Activated T-cell treated with anti-CD3 and anti-CD28 coated beads, Interleukin-2, amount 50 U/mL, for 72 hours (primary cell): ENCODE data around the gene POU2F2. TPM values are rescaled to one million over a fixed set of nuclear protein-coding genes. Genes with fewer than 3 reads are reported as not detected.

Source experiments
- ATAC-seq, 2 donors: fragments of 150-1000 bp; cut with Tn5 transposase; replicated peaks in 1 of 2; 2 replicates each; pipeline ENCODE4 v1.10.0; 2021; ENCODE audit warnings: moderate library complexity in 2 of 2, mild to moderate bottlenecking in 1 of 2
- DNase-seq, 2 donors: peaks; one replicate each; pipeline ENCODE4 v3.0.0; 2021 to 2022; ENCODE audit warnings: mixed read lengths in 1 of 2
- H3K27ac Mint-ChIP-seq: one replicate; pipeline ENCODE4 v1.8.0; 2022; ENCODE audit warnings: mild to moderate bottlenecking, moderate library complexity, mixed read lengths
- H3K27me3 Mint-ChIP-seq: one replicate; pipeline ENCODE4 v1.8.0; 2022; ENCODE audit warnings: low read depth, mixed read lengths
- H3K36me3 Mint-ChIP-seq, 2 donors: one replicate each; pipeline ENCODE4 v1.8.0; 2022; ENCODE audit warnings: mixed read lengths in 2 of 2, mild to moderate bottlenecking in 1 of 2; ENCODE audit not compliant: insufficient read depth in 2 of 2
- H3K4me1 Mint-ChIP-seq: one replicate; pipeline ENCODE4 v1.8.0; 2022; ENCODE audit warnings: low read depth, mixed read lengths
- H3K4me3 Mint-ChIP-seq, 2 donors: one replicate each; pipeline ENCODE4 v1.8.0; 2022; ENCODE audit warnings: mild to moderate bottlenecking in 2 of 2, mixed read lengths in 2 of 2, moderate library complexity in 2 of 2
- H3K9me3 Mint-ChIP-seq, 2 donors: one replicate each; pipeline ENCODE4 v1.8.0; 2022; ENCODE audit warnings: mixed read lengths in 2 of 2
- total RNA-seq, 2 donors: library from RNA; stranded (reverse); gene quantifications; one replicate each; pipeline ENCODE4 v1.2.3, GENCODE V29; 2022

POU2F2 gene
- total RNA-seq, 2 donors from 2014 or later = 45.0 to 56.0 TPM

- Mint-ChIP-seq H3K27ac (no peak overlapping the region), H3K4me1 (peaks cover 1% of the 10 kb centered on the region), H3K4me3 (no peak overlapping the region), H3K36me3 (peaks cover 3 to 17% of the 10 kb centered on the region in 2 donors), H3K9me3 (no peaks in the 10 kb centered on the region), H3K27me3 (no peaks in the 10 kb centered on the region)
- DNase-seq (no peak), ATAC-seq (no peak)
Measured at GRCh38 chr19:42097461-42097860, 34.8 kb downstream of the POU2F2 start.

GRCh38 chr19:42096255-42096837, 35.9 kb downstream of the POU2F2 start:
- H3K36me3 Mint-ChIP-seq = peaks cover 3 to 19% of the 10 kb centered on the region in 2 donors
- ATAC-seq (no peak), DNase-seq (no peak)
- H3K27me3 Mint-ChIP-seq = no peaks in the 10 kb centered on the region
- H3K9me3 Mint-ChIP-seq = no peaks in the 10 kb centered on the region
- peaks cover 5% of the 10 kb centered on the region for H3K4me1 Mint-ChIP-seq
- no peak overlapping the region for H3K4me3 Mint-ChIP-seq
- no peak overlapping the region for H3K27ac Mint-ChIP-seq

GRCh38 chr19:42095814-42096230, 36.4 kb downstream of the POU2F2 start:
- Mint-ChIP-seq H3K4me3 (no peak overlapping the region), H3K4me1 (peaks cover 8% of the 10 kb centered on the region), H3K27ac (no peak overlapping the region), H3K36me3 (peaks cover 3 to 21% of the 10 kb centered on the region in 2 donors), H3K27me3 (no peaks in the 10 kb centered on the region), H3K9me3 (no peaks in the 10 kb centered on the region)
- DNase-seq (no peak), ATAC-seq (no peak)

DNA sequence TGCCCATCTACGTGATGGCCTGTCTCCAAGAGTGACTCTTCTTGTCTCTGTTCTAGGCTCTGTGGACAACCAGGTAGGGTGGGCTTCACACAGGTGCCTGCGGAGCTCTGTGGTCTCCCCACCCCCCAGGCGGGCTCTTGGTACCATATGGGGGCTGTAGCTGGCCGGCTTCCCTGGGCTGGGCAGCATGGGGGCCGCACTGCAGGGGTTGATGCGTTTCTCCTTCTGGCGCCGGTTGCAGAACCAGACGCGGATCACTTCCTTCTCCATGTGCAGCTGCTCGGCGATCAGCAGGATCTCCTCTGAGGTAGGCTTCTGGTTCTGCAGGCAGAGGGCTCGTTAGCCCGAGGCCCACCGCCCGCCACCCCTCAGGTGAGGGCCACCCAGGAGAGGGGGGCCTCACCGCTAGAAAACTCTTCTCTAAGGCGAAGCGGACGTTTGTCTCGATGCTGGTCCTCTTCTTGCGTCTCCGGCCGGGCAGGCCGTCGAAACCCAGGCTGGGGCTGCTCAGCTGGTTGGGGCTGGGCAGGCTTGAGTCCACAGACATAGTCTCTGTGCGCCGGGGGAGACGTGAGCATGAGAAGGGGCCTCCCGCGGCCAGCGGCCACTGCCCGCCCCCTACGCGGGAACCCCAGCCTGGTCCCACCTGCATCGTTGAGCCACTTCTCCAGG, 37.0 kb downstream of the POU2F2 start:
- Mint-ChIP-seq H3K27ac (no peak overlapping the region), H3K27me3 (no peaks in the 10 kb centered on the region), H3K4me1 (peaks cover 12% of the 10 kb centered on the region), H3K9me3 (no peaks in the 10 kb centered on the region), H3K36me3 (peaks cover 3 to 25% of the 10 kb centered on the region in 2 donors), H3K4me3 (no peak overlapping the region)
- ATAC-seq = no peak
- DNase-seq = no peak

GRCh38 chr19:42093926-42094325, 38.3 kb downstream of the POU2F2 start:
- Mint-ChIP-seq H3K36me3 (peaks cover 3 to 21% of the 10 kb centered on the region in 2 donors), H3K4me1 (peaks cover 25% of the 10 kb centered on the region), H3K27ac (no peak overlapping the region), H3K27me3 (no peaks in the 10 kb centered on the region), H3K9me3 (no peaks in the 10 kb centered on the region), H3K4me3 (no peak overlapping the region)
- DNase-seq = no peak
- no peak for ATAC-seq

GRCh38 chr19:42093505-42093904, 38.7 kb downstream of the POU2F2 start:
- DNase-seq (no peak), ATAC-seq (no peak)
- Mint-ChIP-seq H3K4me1 (peaks cover 30% of the 10 kb centered on the region), H3K27ac (no peak overlapping the region), H3K4me3 (no peak overlapping the region), H3K36me3 (peaks cover 3 to 20% of the 10 kb centered on the region in 2 donors), H3K27me3 (no peaks in the 10 kb centered on the region), H3K9me3 (no peaks in the 10 kb centered on the region)

GRCh38 chr19:42092350-42092749, 39.9 kb downstream of the POU2F2 start:
- H3K4me1 Mint-ChIP-seq = peaks cover 33% of the 10 kb centered on the region
- DNase-seq (peak; percentile 52 to 59), ATAC-seq (peak; percentile 71)
- no peaks in the 10 kb centered on the region for H3K9me3 Mint-ChIP-seq
- no peak overlapping the region for H3K4me3 Mint-ChIP-seq
- H3K27ac Mint-ChIP-seq = no peak overlapping the region
- peaks cover 3 to 20% of the 10 kb centered on the region in 2 donors for H3K36me3 Mint-ChIP-seq
- H3K27me3 Mint-ChIP-seq = no peaks in the 10 kb centered on the region

DNA sequence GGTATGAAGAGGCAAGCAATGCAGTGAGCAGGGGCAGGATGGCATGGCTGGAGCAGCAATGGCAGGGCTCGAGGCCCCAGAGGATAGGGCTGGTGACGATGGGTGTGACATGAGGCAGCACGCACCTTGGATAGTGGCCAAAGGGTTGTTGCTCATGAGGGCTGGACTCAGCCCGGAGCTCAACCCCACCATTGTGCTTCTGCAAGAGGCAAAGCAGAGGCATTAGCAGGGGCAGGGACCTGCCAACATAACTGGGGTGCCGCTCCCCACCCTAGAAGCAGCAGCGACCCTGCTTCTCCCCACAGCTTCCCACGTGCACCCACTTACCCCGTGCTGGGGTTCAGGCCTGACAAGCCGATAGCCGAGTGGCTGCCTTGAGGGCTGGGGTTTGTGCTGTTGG, 40.5 kb downstream of the POU2F2 start:
- DNase-seq (no peak), ATAC-seq (no peak)
- no peaks in the 10 kb centered on the region for H3K27me3 Mint-ChIP-seq
- H3K9me3 Mint-ChIP-seq = no peaks in the 10 kb centered on the region
- peaks cover 33% of the 10 kb centered on the region for H3K4me1 Mint-ChIP-seq
- H3K27ac Mint-ChIP-seq = no peak overlapping the region
- H3K36me3 Mint-ChIP-seq = peaks cover 3 to 18% of the 10 kb centered on the region in 2 donors
- no peak overlapping the region for H3K4me3 Mint-ChIP-seq

DNA sequence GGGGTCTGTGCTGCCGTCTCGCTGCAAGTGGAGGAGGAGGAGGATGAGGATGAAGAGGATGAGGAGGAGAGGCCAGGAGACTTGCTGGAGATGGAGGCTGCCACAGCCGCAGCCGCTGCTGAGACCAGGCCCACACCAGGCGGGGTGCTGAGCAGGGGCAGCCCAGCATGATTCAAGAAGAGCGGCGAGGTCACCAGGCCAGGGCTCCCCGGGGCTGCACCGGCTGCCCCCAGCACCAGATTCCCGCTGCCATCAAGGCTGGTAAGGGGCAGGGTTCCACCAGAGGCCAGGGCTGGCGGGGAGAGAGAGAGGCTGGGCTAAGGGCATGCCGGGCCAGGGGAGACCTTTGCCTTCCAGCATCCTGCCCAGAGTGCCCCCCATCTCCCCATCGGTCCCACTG, 40.9 kb downstream of the POU2F2 start:
- peaks cover 0 to 15% of the 10 kb centered on the region in 2 donors for H3K36me3 Mint-ChIP-seq
- H3K27ac Mint-ChIP-seq = peak overlapping the region; percentile 82
- ATAC-seq (no peak), DNase-seq (no peak)
- no peaks in the 10 kb centered on the region for H3K9me3 Mint-ChIP-seq
- H3K4me3 Mint-ChIP-seq = no peak overlapping the region
- peaks cover 33% of the 10 kb centered on the region for H3K4me1 Mint-ChIP-seq
- H3K27me3 Mint-ChIP-seq = no peaks in the 10 kb centered on the region

GRCh38 chr19:42090672-42091071, 41.6 kb downstream of the POU2F2 start:
- H3K27ac Mint-ChIP-seq = peak overlapping the region; percentile 82
- ATAC-seq (no peak), DNase-seq (no peak)
- no peak overlapping the region for H3K4me3 Mint-ChIP-seq
- H3K27me3 Mint-ChIP-seq = no peaks in the 10 kb centered on the region
- H3K4me1 Mint-ChIP-seq = peaks cover 33% of the 10 kb centered on the region
- H3K9me3 Mint-ChIP-seq = no peaks in the 10 kb centered on the region
- H3K36me3 Mint-ChIP-seq = peaks cover 0 to 15% of the 10 kb centered on the region in 2 donors

DNA sequence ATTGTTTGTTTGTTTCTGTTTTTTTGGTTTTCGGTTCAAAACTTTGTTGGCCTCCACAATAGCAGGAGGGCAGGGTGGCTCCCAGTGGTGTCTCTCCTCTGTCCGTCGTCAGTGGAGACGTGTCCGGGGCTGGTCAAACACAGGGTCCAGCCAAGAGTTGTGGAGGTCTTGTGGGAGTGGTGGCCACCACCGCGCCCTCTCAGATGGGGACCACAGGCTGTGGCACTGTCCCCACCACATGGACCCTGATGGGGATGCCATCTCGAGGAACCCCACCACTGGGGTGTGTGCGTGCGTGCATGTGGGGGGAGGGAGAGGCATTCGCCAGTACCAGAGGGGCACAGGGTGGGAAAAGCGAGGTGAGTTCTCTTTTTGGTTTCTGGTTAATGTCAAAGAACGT, 42.5 kb downstream of the POU2F2 start:
- H3K4me3 Mint-ChIP-seq = no peak overlapping the region
- H3K9me3 Mint-ChIP-seq = no peaks in the 10 kb centered on the region
- no peak overlapping the region for H3K27ac Mint-ChIP-seq
- peaks cover 0 to 12% of the 10 kb centered on the region in 2 donors for H3K36me3 Mint-ChIP-seq
- DNase-seq (no peak), ATAC-seq (no peak)
- peaks cover 33% of the 10 kb centered on the region for H3K4me1 Mint-ChIP-seq
- H3K27me3 Mint-ChIP-seq = no peaks in the 10 kb centered on the region

GRCh38 chr19:42089191-42089750, 43.0 kb downstream of the POU2F2 start:
- peaks cover 0 to 10% of the 10 kb centered on the region in 2 donors for H3K36me3 Mint-ChIP-seq
- no peak overlapping the region for H3K27ac Mint-ChIP-seq
- no peak for ATAC-seq

GRCh38 chr19:42088471-42089190, 43.6 kb downstream of the POU2F2 start:
- Mint-ChIP-seq H3K36me3 (peaks cover 0 to 10% of the 10 kb centered on the region in 2 donors), H3K27ac (no peak overlapping the region), H3K4me3 (no peak overlapping the region), H3K4me1 (peaks cover 33% of the 10 kb centered on the region), H3K27me3 (no peaks in the 10 kb centered on the region), H3K9me3 (no peaks in the 10 kb centered on the region)
- ATAC-seq = no peak
- no peak for DNase-seq

More at GRCh38 chr19:42089191-42089750, 43.0 kb downstream of the POU2F2 start:
- no peaks in the 10 kb centered on the region for H3K27me3 Mint-ChIP-seq
- H3K9me3 Mint-ChIP-seq = no peaks in the 10 kb centered on the region
- no peak for DNase-seq
- peaks cover 33% of the 10 kb centered on the region for H3K4me1 Mint-ChIP-seq
- no peak overlapping the region for H3K4me3 Mint-ChIP-seq
